Peyer's patch (tissue), 4 donors: ENCODE data around the gene RETSAT.

Source experiments
- CTCF ChIP-seq, 6 experiments: fragments of 450-650 bp in 4 of 6; fragments of 200-600 bp in 2 of 6; sonication (generic) in 1 of 6; IDR thresholded peaks; one replicate each; pipeline ENCODE4 v1.5.1; 2017 to 2019; ENCODE audit warnings: antibody characterized with exemption in 6 of 6, mild to moderate bottlenecking in 3 of 6, moderate library complexity in 1 of 6
- POLR2A ChIP-seq, 2 donors: fragments of 450-650 bp; IDR thresholded peaks; one replicate each; pipeline ENCODE4 v1.5.1; 2017; ENCODE audit warnings: antibody characterized with exemption in 2 of 2, mild to moderate bottlenecking in 2 of 2, moderate library complexity in 2 of 2

DNA sequence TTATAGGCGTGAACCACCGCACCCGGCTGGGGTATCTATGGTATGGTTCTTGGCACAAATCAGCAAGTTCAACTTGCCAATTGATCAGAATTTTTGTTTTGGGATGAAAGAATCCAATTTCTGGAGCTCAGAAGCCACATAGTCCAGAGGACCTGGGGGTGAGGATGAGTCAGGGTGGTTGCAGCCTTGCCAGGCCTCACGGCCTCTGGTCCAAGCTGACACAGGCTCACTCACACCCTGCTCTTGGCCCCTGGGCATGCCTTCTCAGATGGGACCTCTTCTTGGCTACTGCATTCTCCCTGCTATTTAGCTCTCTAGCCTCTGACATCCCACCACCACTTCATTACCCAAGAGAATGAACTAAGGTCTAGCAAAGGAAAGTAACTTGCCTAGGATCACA lies 39.5 kb upstream of the RETSAT start:
- no peak for TF ChIP-seq CTCF (IDR thresholded peaks at IDR 0.05)
- TF ChIP-seq POLR2A (IDR thresholded peaks at IDR 0.05): no peak
